DMS153 (cell line): ENCODE results near the gene PCNA.

Experiments used
- DNase-seq: peaks from one replicate; lab custom pipeline; 2025; lab: John Stamatoyannopoulos, UW

PCNA gene

GRCh38 chr20:5065166-5065878 lies 54.4 kb downstream of the PCNA start:
- DNase-seq: no peak
